WERI-Rb-1 (cell line): ENCODE measurements around the gene DGKI.

Experiments used
- DNase-seq: peaks from one replicate; pipeline ENCODE4 v3.0.0-alpha.2; 2020
- H3K27ac ChIP-seq: fragments of 250-450 bp; sonication (Bioruptor Pico); 2 replicates; pipeline ENCODE4 v1.5.1; 2020; ENCODE audit warnings: mild to moderate bottlenecking, moderate library complexity
- H3K27me3 ChIP-seq: fragments of 250-450 bp; sonication (Bioruptor Pico); 2 replicates; pipeline ENCODE4 v1.5.1; 2021; ENCODE audit warnings: mild to moderate bottlenecking, low read depth, moderate library complexity; ENCODE audit not compliant: insufficient read depth, severe bottlenecking
- H3K36me3 ChIP-seq: fragments of 250-450 bp; sonication (Bioruptor Pico); 2 replicates; pipeline ENCODE4 v1.5.1; 2020; ENCODE audit warnings: mild to moderate bottlenecking, moderate library complexity
- H3K4me3 ChIP-seq: 2 replicates; pipeline ENCODE4 v1.5.1; 2011; ENCODE audit warnings: low read depth, mild to moderate bottlenecking, control low read depth, low read length
- H3K9me3 ChIP-seq: fragments of 250-450 bp; sonication (Bioruptor Pico); 2 replicates; pipeline ENCODE4 v1.5.1; 2021; ENCODE audit warnings: mild to moderate bottlenecking, moderate library complexity; ENCODE audit not compliant: severe bottlenecking
- TF ChIP-seq, protein P1 (sequence below): IDR thresholded peaks from 2 replicates; pipeline ENCODE4 v1.5.1; 2011; ENCODE audit warnings: low read depth, mild to moderate bottlenecking, control low read depth, inconsistent platforms, low read length

Gene DGKI

DNA sequence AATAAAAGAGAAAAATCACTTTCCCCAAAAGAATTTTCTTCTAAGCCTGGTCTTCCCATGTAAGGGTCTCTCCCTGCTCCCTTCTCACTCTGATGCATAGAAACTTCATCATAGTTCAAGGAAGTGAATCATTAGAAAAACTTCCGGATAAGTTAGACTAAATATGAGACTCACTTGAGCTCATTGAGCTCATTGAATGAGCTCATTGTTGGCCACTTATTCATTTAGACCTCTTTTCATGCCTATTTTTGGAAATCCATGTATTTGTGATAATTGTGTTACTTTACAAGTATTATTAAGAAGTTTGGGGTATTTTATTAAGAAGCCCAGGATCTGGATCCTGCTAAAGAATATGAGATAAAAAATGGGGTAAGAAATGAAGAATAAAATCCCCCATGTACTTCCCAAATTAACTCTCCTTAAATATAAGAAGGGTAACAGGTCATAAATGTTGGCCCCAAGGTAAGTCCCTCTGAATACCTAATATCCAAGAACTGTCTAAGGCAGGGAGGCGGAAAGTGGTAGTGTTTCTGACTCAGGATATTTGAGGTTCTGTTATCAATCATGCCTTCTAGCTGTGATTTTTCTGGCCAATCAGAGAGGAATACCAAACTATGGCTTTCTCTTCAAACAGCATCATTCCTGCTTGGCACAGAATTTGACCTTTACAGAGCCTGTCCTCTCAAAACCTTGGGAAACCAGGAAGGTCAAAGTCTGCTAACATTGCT is 266.7 kb downstream of the DGKI start:
- TF ChIP-seq, protein P1, sequence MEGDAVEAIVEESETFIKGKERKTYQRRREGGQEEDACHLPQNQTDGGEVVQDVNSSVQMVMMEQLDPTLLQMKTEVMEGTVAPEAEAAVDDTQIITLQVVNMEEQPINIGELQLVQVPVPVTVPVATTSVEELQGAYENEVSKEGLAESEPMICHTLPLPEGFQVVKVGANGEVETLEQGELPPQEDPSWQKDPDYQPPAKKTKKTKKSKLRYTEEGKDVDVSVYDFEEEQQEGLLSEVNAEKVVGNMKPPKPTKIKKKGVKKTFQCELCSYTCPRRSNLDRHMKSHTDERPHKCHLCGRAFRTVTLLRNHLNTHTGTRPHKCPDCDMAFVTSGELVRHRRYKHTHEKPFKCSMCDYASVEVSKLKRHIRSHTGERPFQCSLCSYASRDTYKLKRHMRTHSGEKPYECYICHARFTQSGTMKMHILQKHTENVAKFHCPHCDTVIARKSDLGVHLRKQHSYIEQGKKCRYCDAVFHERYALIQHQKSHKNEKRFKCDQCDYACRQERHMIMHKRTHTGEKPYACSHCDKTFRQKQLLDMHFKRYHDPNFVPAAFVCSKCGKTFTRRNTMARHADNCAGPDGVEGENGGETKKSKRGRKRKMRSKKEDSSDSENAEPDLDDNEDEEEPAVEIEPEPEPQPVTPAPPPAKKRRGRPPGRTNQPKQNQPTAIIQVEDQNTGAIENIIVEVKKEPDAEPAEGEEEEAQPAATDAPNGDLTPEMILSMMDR = no peak
- Histone ChIP-seq H3K27me3 (no peaks in the 10 kb centered on the region), H3K9me3 (no peaks in the 10 kb centered on the region), H3K4me3 (no peak overlapping the region), H3K27ac (no peak overlapping the region), H3K36me3 (no peaks in the 10 kb centered on the region)
- no peak for DNase-seq

DNA sequence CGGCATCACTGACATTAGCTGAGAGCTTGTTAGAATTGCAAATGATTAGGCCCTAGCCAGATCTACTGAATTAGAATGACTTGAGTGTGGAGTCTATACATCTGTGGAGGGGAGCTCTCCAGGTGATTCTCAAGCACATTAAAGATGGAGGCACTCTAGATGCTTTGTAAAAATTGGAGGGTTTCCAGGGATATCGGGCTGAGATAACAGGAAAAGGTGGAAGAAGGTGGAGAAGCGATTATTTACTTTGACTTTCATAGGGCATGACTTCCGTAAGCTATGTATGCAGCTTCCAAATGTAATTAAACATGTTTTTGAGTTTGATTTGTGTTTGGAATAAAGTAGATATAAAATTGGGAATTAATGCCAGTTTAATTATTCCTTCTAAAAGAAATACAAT is 268.2 kb downstream of the DGKI start:
- no peaks in the 10 kb centered on the region for H3K9me3 ChIP-seq
- H3K27me3 ChIP-seq = no peaks in the 10 kb centered on the region
- H3K4me3 ChIP-seq = no peak overlapping the region
- TF ChIP-seq, protein P1 = no peak
- no peak overlapping the region for H3K27ac ChIP-seq
- no peak for DNase-seq
- no peaks in the 10 kb centered on the region for H3K36me3 ChIP-seq

DNA sequence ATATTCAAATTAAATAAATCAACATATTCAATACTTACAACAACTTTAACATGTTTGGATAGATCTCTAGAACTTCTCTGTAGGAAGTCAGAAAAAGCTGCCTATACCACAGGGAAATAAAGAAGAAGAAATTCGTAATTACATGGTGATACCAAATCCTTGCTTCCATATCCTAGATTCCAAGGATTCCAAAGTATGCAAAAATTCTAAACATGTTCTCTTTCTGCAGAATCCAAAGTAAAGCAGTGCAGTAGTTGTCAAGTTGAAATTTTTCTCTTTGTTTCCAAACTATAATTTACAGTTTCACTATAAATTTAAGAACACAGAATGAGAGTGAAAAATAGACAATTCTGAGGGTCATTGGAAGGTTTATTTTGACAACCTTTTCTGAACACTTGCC is 269.6 kb downstream of the DGKI start:
- DNase-seq = no peak
- H3K4me3 ChIP-seq = no peak overlapping the region
- no peaks in the 10 kb centered on the region for H3K9me3 ChIP-seq
- no peaks in the 10 kb centered on the region for H3K36me3 ChIP-seq
- no peak overlapping the region for H3K27ac ChIP-seq
- TF ChIP-seq, protein P1 = no peak
- no peaks in the 10 kb centered on the region for H3K27me3 ChIP-seq

DNA sequence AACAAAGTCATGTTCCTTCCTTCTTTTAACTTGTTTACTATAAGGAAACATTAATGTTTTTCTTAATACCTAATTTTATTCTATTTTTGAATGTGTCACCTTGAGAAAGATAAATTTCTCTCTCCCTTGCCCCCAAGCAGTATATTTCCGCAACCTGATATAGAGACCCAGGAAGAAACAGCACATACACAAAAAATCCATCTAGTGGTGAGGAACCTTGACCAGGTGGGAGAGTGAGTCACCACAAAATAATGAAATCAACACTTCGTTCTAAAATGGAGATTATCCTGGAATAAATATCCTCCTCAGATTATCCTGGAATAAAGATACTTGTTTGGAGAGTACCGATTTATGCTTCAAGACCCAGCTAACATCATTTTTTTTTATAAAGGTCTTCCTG is 270.3 kb downstream of the DGKI start:
- no peaks in the 10 kb centered on the region for H3K27me3 ChIP-seq
- H3K9me3 ChIP-seq = no peaks in the 10 kb centered on the region
- TF ChIP-seq, protein P1 = no peak
- H3K4me3 ChIP-seq = no peak overlapping the region
- DNase-seq = no peak
- no peaks in the 10 kb centered on the region for H3K36me3 ChIP-seq
- no peak overlapping the region for H3K27ac ChIP-seq

DNA sequence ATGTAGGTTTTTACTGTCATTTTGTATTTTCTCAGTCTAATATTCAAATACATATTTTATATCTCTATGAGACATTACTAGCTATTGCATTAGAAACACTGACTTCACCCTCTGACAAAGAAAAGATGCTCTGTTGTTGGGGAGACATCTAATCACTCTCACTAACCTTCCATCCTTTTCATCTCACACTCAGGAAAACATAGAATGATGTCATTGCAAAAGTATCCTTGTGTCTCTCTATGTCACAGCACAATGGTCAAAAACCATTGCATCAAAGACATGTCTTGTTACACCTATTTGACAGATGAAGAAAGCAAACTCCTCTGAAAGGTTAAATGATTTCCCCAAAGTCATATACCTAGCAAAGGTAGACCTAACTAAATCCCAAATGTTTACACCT is 272.0 kb downstream of the DGKI start:
- no peak for DNase-seq
- TF ChIP-seq, protein P1 = no peak

More for the DNA sequence above, 272.0 kb downstream of the DGKI start:
- H3K27ac ChIP-seq = no peak overlapping the region
- no peaks in the 10 kb centered on the region for H3K9me3 ChIP-seq
- H3K27me3 ChIP-seq = no peaks in the 10 kb centered on the region
- H3K36me3 ChIP-seq = no peaks in the 10 kb centered on the region
- no peak overlapping the region for H3K4me3 ChIP-seq
